GM12874 (cell line): Measurements from ENCODE around the gene ISCU.

Experiments
- TF ChIP-seq, protein P1 (sequence below): IDR thresholded peaks from 2 replicates; pipeline ENCODE4 v1.5.1; 2011; ENCODE audit warnings: low read depth, mild to moderate bottlenecking, control low read depth, low read length, moderate library complexity; ENCODE audit not compliant: insufficient read depth

ISCU gene

DNA sequence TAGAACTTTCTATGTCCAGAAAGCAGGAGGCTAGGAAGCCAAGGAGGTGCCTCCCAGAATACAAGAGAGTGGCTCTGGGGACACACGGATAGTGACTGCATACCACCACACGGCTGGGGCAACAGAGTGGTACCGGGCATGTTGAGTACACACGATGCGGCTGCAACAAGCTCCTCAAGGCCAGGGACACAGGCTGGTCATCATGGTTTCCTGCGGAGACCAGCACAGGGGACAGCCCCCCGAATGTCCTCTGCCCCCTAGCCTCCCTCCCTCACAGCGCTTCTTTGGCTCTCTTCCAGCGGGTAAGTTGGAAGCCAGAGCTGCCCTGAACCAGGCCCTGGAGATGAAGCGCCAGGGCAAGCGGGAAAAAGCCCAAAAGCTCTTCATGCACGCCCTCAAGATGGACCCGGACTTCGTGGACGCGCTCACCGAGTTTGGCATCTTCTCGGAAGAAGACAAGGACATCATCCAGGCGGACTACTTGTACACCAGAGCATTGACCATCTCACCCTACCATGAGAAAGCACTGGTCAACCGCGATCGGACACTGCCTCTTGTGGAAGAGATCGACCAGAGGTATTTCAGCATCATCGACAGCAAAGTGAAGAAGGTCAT lies 44.2 kb upstream of the ISCU start:
- TF ChIP-seq, protein P1, sequence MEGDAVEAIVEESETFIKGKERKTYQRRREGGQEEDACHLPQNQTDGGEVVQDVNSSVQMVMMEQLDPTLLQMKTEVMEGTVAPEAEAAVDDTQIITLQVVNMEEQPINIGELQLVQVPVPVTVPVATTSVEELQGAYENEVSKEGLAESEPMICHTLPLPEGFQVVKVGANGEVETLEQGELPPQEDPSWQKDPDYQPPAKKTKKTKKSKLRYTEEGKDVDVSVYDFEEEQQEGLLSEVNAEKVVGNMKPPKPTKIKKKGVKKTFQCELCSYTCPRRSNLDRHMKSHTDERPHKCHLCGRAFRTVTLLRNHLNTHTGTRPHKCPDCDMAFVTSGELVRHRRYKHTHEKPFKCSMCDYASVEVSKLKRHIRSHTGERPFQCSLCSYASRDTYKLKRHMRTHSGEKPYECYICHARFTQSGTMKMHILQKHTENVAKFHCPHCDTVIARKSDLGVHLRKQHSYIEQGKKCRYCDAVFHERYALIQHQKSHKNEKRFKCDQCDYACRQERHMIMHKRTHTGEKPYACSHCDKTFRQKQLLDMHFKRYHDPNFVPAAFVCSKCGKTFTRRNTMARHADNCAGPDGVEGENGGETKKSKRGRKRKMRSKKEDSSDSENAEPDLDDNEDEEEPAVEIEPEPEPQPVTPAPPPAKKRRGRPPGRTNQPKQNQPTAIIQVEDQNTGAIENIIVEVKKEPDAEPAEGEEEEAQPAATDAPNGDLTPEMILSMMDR, result no peak

DNA sequence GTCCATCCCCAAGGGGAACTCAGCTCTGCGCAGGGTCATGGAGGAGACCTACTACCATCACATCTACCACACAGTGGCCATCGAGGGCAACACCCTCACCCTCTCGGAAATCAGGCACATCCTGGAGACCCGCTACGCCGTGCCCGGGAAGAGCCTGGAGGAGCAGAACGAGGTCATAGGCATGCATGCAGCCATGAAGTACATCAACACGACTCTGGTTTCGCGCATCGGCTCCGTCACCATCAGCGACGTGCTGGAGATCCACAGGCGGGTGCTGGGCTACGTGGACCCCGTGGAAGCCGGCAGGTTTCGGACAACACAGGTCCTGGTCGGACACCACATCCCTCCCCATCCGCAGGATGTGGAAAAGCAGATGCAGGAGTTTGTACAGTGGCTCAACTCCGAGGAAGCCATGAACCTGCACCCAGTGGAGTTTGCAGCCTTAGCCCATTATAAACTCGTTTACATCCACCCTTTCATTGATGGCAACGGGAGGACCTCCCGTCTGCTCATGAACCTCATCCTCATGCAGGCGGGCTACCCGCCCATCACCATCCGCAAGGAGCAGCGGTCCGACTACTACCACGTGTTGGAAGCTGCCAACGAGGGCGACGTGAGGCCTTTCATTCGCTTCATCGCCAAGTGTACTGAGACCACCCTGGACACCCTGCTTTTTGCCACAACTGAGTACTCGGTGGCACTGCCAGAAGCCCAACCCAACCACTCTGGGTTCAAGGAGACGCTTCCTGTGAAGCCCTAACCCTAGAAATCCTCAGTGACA lies 43.5 kb upstream of the ISCU start:
- TF ChIP-seq, protein P1, result no peak

- TF ChIP-seq, protein P1, result peak; percentile 40
These were observed 42.8 kb upstream of the ISCU start for GRCh38 chr12:108519558-108519957.

DNA sequence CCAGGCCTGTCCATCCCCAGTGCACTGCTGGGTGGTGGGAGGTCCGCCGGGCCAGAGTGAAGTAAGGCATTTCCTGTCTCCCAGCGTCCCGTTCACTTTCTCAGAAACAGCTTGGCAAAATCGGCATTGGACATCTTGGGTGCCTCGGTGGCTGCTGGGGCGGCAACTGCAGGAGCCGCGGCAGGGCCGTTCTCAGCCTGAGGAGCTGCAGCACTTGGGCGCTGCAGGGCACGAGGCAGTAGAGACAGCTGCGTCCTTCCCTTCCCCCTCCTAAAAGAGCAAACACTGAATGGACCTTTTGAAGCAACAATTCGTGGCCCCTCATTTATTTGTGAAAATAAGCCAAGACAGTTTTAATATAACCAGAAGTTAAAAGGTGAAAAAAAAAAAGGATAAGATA lies 39.0 kb upstream of the ISCU start:
- TF ChIP-seq, protein P1, result no peak

DNA sequence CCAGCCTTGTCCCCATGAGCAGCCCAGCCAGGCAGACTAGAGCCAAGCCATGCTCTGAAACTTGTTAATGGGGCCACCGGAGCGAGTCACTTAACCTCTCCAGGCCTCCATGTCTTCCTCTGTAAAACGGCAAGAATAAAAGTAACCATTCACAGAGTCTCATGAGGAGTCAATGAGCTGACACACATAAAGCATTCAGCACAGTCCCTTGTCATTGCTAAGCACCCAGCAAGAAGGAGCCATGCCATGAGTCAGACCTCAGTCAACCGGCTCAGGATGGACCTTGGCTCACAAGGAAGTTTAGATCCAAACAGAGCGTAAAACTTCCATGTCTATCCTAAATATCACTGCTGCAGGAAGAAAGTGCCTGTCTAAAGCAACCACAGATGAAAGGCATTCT lies 36.7 kb upstream of the ISCU start:
- TF ChIP-seq, protein P1, result no peak

GRCh38 chr12:108526482-108527165 lies 35.8 kb upstream of the ISCU start:
- TF ChIP-seq, protein P1, result no peak

- TF ChIP-seq, protein P1, result no peak
These were observed 35.3 kb upstream of the ISCU start for GRCh38 chr12:108527166-108527496.
